ENCODE data around the gene ANKRD29. TPM values are rescaled to one million over a fixed set of nuclear protein-coding genes. Genes with fewer than 3 reads are reported as not detected.

Gene ANKRD29
- polyA plus RNA-seq, 4 donors = 0.96 to 2.9 (median 1.0) TPM

GRCh38 chr18:23688528-23688927 lies 25.8 kb upstream of the ANKRD29 start:
- no peak for DNase-seq (ENCODE audit: low read depth in 4 of 4, low spot score in 3 of 4)

- DNase-seq (ENCODE audit: low read depth in 4 of 4, low spot score in 3 of 4) = no peak
These were observed 21.9 kb upstream of the ANKRD29 start for GRCh38 chr18:23684515-23685197.

GRCh38 chr18:23683671-23684070 lies 21.0 kb upstream of the ANKRD29 start:
- no peak for DNase-seq (ENCODE audit: low read depth in 4 of 4, low spot score in 3 of 4)

GRCh38 chr18:23683155-23683554 lies 20.4 kb upstream of the ANKRD29 start:
- DNase-seq (ENCODE audit: low read depth in 4 of 4, low spot score in 3 of 4) = no peak

- no peak for DNase-seq (ENCODE audit: low read depth in 4 of 4, low spot score in 3 of 4)
These were observed 19.8 kb upstream of the ANKRD29 start for GRCh38 chr18:23682472-23682871.

- DNase-seq (ENCODE audit: low read depth in 4 of 4, low spot score in 3 of 4) = no peak
These were observed 19.3 kb upstream of the ANKRD29 start for GRCh38 chr18:23682045-23682444.

- DNase-seq (ENCODE audit: low read depth in 4 of 4, low spot score in 3 of 4) = no peak
These were observed 13.2 kb upstream of the ANKRD29 start for GRCh38 chr18:23675896-23676295.

- DNase-seq (ENCODE audit: low read depth in 4 of 4, low spot score in 3 of 4) = no peak
These were observed 12.5 kb upstream of the ANKRD29 start for GRCh38 chr18:23675236-23675635.

GRCh38 chr18:23673725-23674124 lies 11.0 kb upstream of the ANKRD29 start:
- DNase-seq (ENCODE audit: low read depth in 4 of 4, low spot score in 3 of 4) = no peak

GRCh38 chr18:23671564-23671963 lies 8.9 kb upstream of the ANKRD29 start:
- DNase-seq (ENCODE audit: low read depth in 4 of 4, low spot score in 3 of 4) = no peak

GRCh38 chr18:23669804-23670405 lies 7.2 kb upstream of the ANKRD29 start:
- DNase-seq (ENCODE audit: low read depth in 4 of 4, low spot score in 3 of 4) = no peak

GRCh38 chr18:23669202-23669766 lies 6.6 kb upstream of the ANKRD29 start:
- DNase-seq (ENCODE audit: low read depth in 4 of 4, low spot score in 3 of 4) = no peak

- DNase-seq (ENCODE audit: low read depth in 4 of 4, low spot score in 3 of 4) = no peak
These were observed 6.0 kb upstream of the ANKRD29 start for GRCh38 chr18:23668731-23669130.

GRCh38 chr18:23667114-23667513 lies 4.4 kb upstream of the ANKRD29 start:
- DNase-seq (ENCODE audit: low read depth in 4 of 4, low spot score in 3 of 4) = no peak

GRCh38 chr18:23664674-23665073 lies 2.0 kb upstream of the ANKRD29 start:
- DNase-seq (ENCODE audit: low read depth in 4 of 4, low spot score in 3 of 4) = no peak

GRCh38 chr18:23661735-23662308 lies 889 bp downstream of the ANKRD29 start:
- DNase-seq (ENCODE audit: low read depth in 4 of 4, low spot score in 3 of 4) = no peak

GRCh38 chr18:23658285-23658684 lies 4.4 kb downstream of the ANKRD29 start:
- DNase-seq (ENCODE audit: low read depth in 4 of 4, low spot score in 3 of 4) = no peak

GRCh38 chr18:23652232-23652631 lies 10.5 kb downstream of the ANKRD29 start:
- DNase-seq (ENCODE audit: low read depth in 4 of 4, low spot score in 3 of 4) = no peak

GRCh38 chr18:23650968-23651927 lies 11.5 kb downstream of the ANKRD29 start:
- no peak for DNase-seq (ENCODE audit: low read depth in 4 of 4, low spot score in 3 of 4)

GRCh38 chr18:23648940-23649607 lies 13.6 kb downstream of the ANKRD29 start:
- DNase-seq (ENCODE audit: low read depth in 4 of 4, low spot score in 3 of 4) = no peak

Measured in left renal pelvis (tissue), 4 donors.